Measurements from ENCODE around the gene N4BP3. TPM values are rescaled to one million over a fixed set of nuclear protein-coding genes. Genes with fewer than 3 reads are reported as not detected.
"Not testable (repeated sequence)": the region's sequence is repeated elsewhere in the genome, so short reads cannot be mapped to it uniquely, and the experiment has no call there.

The N4BP3 gene
- total RNA-seq, 1 donor from 2014 or later, result 1.8 TPM

DNA sequence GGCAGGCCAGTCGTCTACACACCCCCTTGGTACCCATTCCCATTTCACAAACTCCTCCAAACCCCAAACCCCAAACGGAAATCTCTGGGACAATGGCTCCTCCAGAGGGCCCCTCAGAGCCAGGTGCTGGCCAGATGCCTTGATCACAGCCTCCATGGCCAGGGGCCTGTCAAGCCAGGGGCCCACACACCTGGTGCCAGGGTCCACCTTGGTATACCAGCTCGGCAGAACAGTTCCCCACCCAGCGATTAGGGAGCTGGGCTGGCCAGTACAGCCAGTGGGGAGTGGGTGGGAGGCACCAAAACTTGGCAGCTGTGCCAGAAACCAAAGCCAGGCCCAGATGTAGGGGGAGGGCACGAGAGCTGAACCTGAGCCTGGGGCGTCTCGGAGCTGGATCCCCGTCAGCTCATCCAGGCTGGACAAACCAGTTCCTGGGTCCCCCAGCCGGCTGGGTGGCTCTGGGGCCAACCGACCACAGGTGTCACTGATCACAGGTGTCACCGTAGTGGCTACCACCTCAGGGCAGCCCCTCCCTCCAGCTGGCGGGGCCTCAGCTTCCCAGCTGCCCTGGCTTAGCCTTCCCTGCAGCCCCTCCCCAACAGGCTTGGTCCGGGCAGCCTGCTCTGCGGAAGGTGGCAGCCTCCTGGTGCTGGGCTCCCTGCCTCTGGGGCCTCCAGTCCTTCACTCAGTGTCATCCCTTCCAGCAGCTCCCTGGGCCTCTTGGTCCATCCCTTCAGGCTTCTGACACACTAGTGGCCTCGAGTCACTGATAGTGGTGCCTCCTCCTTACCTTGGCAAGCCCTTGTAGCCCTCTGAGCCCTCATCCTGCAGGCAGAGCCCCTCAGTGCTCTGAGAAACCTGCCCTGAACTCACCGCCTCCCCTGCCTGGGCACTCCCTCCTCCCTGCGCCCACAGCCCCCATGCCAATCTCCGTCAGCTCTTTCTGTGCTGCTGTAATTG lies 10.9 kb downstream of the N4BP3 start:
- intact Hi-C loops (cut with micrococcal nuclease), result no loop called here
- Histone ChIP-seq H3K4me3 (no peak overlapping the region), H3K27me3 (ENCODE audit: low read depth) (no peaks in the 10 kb centered on the region), H3K4me1 (peaks cover 50% of the 10 kb centered on the region), H3K9me3 (replicated peaks) (no peaks in the 10 kb centered on the region), H3K36me3 (no peaks in the 10 kb centered on the region), H3K27ac (replicated peaks) (no peak overlapping the region)
- TF ChIP-seq, protein P1, sequence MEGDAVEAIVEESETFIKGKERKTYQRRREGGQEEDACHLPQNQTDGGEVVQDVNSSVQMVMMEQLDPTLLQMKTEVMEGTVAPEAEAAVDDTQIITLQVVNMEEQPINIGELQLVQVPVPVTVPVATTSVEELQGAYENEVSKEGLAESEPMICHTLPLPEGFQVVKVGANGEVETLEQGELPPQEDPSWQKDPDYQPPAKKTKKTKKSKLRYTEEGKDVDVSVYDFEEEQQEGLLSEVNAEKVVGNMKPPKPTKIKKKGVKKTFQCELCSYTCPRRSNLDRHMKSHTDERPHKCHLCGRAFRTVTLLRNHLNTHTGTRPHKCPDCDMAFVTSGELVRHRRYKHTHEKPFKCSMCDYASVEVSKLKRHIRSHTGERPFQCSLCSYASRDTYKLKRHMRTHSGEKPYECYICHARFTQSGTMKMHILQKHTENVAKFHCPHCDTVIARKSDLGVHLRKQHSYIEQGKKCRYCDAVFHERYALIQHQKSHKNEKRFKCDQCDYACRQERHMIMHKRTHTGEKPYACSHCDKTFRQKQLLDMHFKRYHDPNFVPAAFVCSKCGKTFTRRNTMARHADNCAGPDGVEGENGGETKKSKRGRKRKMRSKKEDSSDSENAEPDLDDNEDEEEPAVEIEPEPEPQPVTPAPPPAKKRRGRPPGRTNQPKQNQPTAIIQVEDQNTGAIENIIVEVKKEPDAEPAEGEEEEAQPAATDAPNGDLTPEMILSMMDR (IDR thresholded peaks at IDR 0.05; ENCODE audit: borderline replicate concordance), result no peak
- no peak for DNase-seq

DNA sequence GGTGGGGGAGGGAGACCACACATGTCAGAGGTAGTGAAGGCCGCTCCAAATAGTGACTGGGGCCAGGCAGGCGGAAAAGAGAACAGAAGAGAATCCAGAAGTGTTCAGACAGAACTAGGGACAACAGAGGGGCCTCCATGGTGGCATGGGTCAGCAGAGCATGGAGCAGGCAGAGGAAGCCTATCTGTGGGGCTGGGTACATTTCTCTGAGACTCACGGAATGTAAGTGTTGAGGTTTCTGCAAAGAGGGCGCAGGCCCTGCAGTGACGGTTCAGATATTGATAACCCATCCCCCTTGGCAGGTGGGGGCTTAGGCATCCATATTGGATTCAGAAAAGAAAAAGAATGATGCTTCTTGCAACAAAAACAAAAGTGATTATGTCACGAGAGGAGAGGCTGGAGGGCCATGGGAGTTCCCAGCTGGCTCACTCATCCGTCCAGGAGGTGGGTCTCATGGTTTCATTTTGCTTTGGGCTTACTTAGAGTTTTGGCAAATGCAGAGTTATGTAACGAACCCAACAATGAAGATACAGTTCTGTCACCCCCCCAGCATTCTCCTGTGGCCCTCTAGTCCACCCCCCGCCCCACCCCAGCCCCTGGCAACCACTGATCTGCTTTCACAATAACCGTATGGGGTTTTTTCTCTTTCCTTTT lies 12.0 kb downstream of the N4BP3 start:
- peaks cover 60% of the 10 kb centered on the region for H3K4me1 ChIP-seq
- no peaks in the 10 kb centered on the region for H3K27me3 ChIP-seq (ENCODE audit: low read depth)
- DNase-seq, result peak; percentile 37
- TF ChIP-seq, protein P1 (IDR thresholded peaks at IDR 0.05; ENCODE audit: borderline replicate concordance), result no peak
- H3K4me3 ChIP-seq, result no peak overlapping the region
- no peaks in the 10 kb centered on the region for H3K9me3 ChIP-seq (replicated peaks)
- intact Hi-C loops (cut with micrococcal nuclease), result no loop called here
- peak overlapping the region; percentile 70 for H3K27ac ChIP-seq (replicated peaks)
- no peaks in the 10 kb centered on the region for H3K36me3 ChIP-seq

GRCh38 chr5:178126556-178126955 lies 13.2 kb downstream of the N4BP3 start:
- Histone ChIP-seq H3K27me3 (ENCODE audit: low read depth) (no peaks in the 10 kb centered on the region), H3K36me3 (no peaks in the 10 kb centered on the region), H3K27ac (replicated peaks) (peak overlapping the region; percentile 70), H3K4me1 (peaks cover 62% of the 10 kb centered on the region), H3K4me3 (no peak overlapping the region), H3K9me3 (replicated peaks) (no peaks in the 10 kb centered on the region)
- intact Hi-C loops (cut with micrococcal nuclease), result no loop called here
- TF ChIP-seq, protein P1 (IDR thresholded peaks at IDR 0.05; ENCODE audit: borderline replicate concordance), result no peak
- DNase-seq, result no peak

DNA sequence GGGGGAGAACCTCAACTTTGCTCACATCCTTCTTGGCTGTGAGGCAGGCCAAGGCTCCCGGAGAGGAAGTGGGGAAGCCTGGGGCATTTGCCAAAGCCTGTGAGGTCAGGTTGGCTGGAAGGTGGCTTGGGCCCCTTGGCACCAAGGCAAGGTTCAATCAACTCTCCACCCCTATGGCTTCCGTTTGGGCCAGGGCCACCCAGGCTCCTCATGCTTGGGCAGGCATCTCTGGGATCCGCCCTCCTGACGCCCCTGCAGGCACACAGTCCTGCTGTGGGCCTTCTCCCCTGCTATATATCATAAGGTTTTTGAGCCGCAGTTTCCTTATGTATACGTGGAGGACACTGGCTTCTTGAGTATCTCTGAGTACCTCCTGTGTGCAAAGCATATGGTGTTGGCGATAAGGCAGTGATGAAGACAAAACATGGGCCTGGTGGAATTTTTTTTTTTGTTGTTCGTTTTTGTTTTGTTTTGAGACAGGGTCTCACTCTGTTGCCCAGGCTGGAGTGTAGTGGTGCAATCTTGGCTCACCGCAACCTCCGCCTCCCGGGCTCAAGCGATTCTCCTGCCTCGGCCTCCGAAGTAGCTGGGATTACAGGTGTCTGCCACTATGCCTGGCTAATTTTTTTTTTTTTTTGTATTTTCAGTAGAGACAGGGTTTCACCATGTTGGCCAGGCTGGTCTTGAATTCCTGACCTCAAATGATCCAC lies 14.1 kb downstream of the N4BP3 start:
- Histone ChIP-seq H3K27ac (replicated peaks) (peak overlapping the region; percentile 70), H3K4me1 (peaks cover 62% of the 10 kb centered on the region)
- intact Hi-C loops (cut with micrococcal nuclease); H3K27me3 ChIP-seq (ENCODE audit: low read depth); DNase-seq; H3K9me3 ChIP-seq (replicated peaks); H3K4me3 ChIP-seq; H3K36me3 ChIP-seq: not testable (repeated sequence)

GRCh38 chr5:178129296-178129695 lies 16.0 kb downstream of the N4BP3 start:
- DNase-seq, result no peak
- Histone ChIP-seq H3K9me3 (replicated peaks) (no peaks in the 10 kb centered on the region), H3K4me1 (peaks cover 52% of the 10 kb centered on the region), H3K4me3 (no peak overlapping the region), H3K36me3 (peaks cover 9% of the 10 kb centered on the region), H3K27ac (replicated peaks) (no peak overlapping the region), H3K27me3 (ENCODE audit: low read depth) (no peaks in the 10 kb centered on the region)
- TF ChIP-seq, protein P1 (IDR thresholded peaks at IDR 0.05; ENCODE audit: borderline replicate concordance), result no peak
- intact Hi-C loops (cut with micrococcal nuclease), result no loop called here

- H3K9me3 ChIP-seq (replicated peaks); H3K27me3 ChIP-seq (ENCODE audit: low read depth); DNase-seq; intact Hi-C loops (cut with micrococcal nuclease): not testable (repeated sequence)
- Histone ChIP-seq H3K4me1 (peaks cover 49% of the 10 kb centered on the region), H3K4me3 (peak overlapping the region; percentile 73), H3K27ac (replicated peaks) (peak overlapping the region; percentile 98), H3K36me3 (peaks cover 16% of the 10 kb centered on the region)
Observed at GRCh38 chr5:178130234-178130575, 16.9 kb downstream of the N4BP3 start.
